HTERT RPE-1 (cell line): ENCODE data around the gene CRYBB1.

ENCODE experiments used
- in situ Hi-C: fragments of 300-500 bp; cut with MboI; formaldehyde crosslinking; loops from 4 replicates; pipeline ENCODE4 v1.14.3; 2020; ENCODE audit warnings: low sequenced_read_pairs

CRYBB1 gene

GRCh38 chr22:26610072-26610958 is 7.5 kb downstream of the CRYBB1 start:
- in situ Hi-C loops = no loop called here

GRCh38 chr22:26609287-26609686 is 8.5 kb downstream of the CRYBB1 start:
- in situ Hi-C loops = no loop called here

GRCh38 chr22:26608129-26608528 is 9.7 kb downstream of the CRYBB1 start:
- in situ Hi-C loops = no loop called here

- in situ Hi-C loops = no loop called here
These were observed 11.2 kb downstream of the CRYBB1 start for GRCh38 chr22:26606611-26607010.

GRCh38 chr22:26604368-26604767 is 13.5 kb downstream of the CRYBB1 start:
- in situ Hi-C loops = no loop called here

GRCh38 chr22:26602127-26602526 is 15.7 kb downstream of the CRYBB1 start:
- in situ Hi-C loops = no loop called here

GRCh38 chr22:26601726-26602125 is 16.1 kb downstream of the CRYBB1 start:
- in situ Hi-C loops = no loop called here

- in situ Hi-C loops = no loop called here
These were observed 18.3 kb downstream of the CRYBB1 start for GRCh38 chr22:26599505-26599904.

- in situ Hi-C loops = no loop called here
These were observed 20.3 kb downstream of the CRYBB1 start for GRCh38 chr22:26597480-26597879.

- in situ Hi-C loops = no loop called here
These were observed 20.8 kb downstream of the CRYBB1 start for GRCh38 chr22:26597026-26597425.

GRCh38 chr22:26593763-26594162 is 24.1 kb downstream of the CRYBB1 start:
- in situ Hi-C loops = no loop called here

GRCh38 chr22:26592421-26592891 is 25.4 kb downstream of the CRYBB1 start:
- in situ Hi-C loops = no loop called here

- in situ Hi-C loops = no loop called here
These were observed 27.7 kb downstream of the CRYBB1 start, which contains the start of gene TPST2 for GRCh38 chr22:26589845-26590736. Gene TPST2 (minus strand): TSS chr22:26590132. CDS start chr22:26541630, 48,502 bp downstream.

- in situ Hi-C loops = no loop called here
These were observed 28.4 kb downstream of the CRYBB1 start for GRCh38 chr22:26589367-26589844.

- in situ Hi-C loops = no loop called here
These were observed 29.0 kb downstream of the CRYBB1 start for GRCh38 chr22:26588729-26589366.

GRCh38 chr22:26587991-26588613 is 29.7 kb downstream of the CRYBB1 start:
- in situ Hi-C loops = no loop called here

GRCh38 chr22:26586556-26587325 is 31.1 kb downstream of the CRYBB1 start:
- in situ Hi-C loops = no loop called here

GRCh38 chr22:26585104-26585790 is 32.6 kb downstream of the CRYBB1 start:
- in situ Hi-C loops = no loop called here

GRCh38 chr22:26584010-26584409 is 33.8 kb downstream of the CRYBB1 start:
- in situ Hi-C loops = no loop called here
